G401.6 (cell line): ENCODE measurements around the gene NUDT8.
"Not testable (repeated sequence)": the region's sequence is repeated elsewhere in the genome, so short reads cannot be mapped to it uniquely, and the experiment has no call there.

ENCODE experiments used
- FAIRE-seq: peaks from 2 replicates; lab custom pipeline; 2012; peaks lifted over from hg19 to GRCh38; lab: Jason Lieb, UNC

NUDT8 gene

GRCh38 chr11:67659651-67660165 is 30.0 kb upstream of the NUDT8 start:
- FAIRE-seq = not testable (repeated sequence)

- no peak for FAIRE-seq
These were observed 27.6 kb upstream of the NUDT8 start for GRCh38 chr11:67657300-67657699.

GRCh38 chr11:67656278-67656922 is 26.7 kb upstream of the NUDT8 start:
- FAIRE-seq = peak; percentile 37

- no peak for FAIRE-seq
These were observed 24.5 kb upstream of the NUDT8 start for GRCh38 chr11:67654225-67654624.

- no peak for FAIRE-seq
These were observed 23.5 kb upstream of the NUDT8 start for GRCh38 chr11:67652965-67653845.

GRCh38 chr11:67651976-67652781 is 22.4 kb upstream of the NUDT8 start:
- FAIRE-seq = no peak

GRCh38 chr11:67649634-67650510 is 20.1 kb upstream of the NUDT8 start:
- no peak for FAIRE-seq

- FAIRE-seq = no peak
These were observed 19.3 kb upstream of the NUDT8 start for GRCh38 chr11:67648796-67649613.

- no peak for FAIRE-seq
These were observed 18.5 kb upstream of the NUDT8 start for GRCh38 chr11:67648140-67648795.

- FAIRE-seq = no peak
These were observed 17.7 kb upstream of the NUDT8 start for GRCh38 chr11:67647471-67647870.

GRCh38 chr11:67646535-67647336 is 17.0 kb upstream of the NUDT8 start:
- FAIRE-seq = no peak

GRCh38 chr11:67645521-67646461 is 16.1 kb upstream of the NUDT8 start:
- no peak for FAIRE-seq

- FAIRE-seq = no peak
These were observed 15.0 kb upstream of the NUDT8 start for GRCh38 chr11:67644472-67645418.

GRCh38 chr11:67644042-67644441 is 14.3 kb upstream of the NUDT8 start:
- no peak for FAIRE-seq

- FAIRE-seq = no peak
These were observed 12.7 kb upstream of the NUDT8 start for GRCh38 chr11:67642173-67643120.
